SIG-M5 treated with dmso at 0.1 percent for 504 hours (cell line): Measurements from ENCODE around the gene TALDO1.

Experiments
- DNase-seq: peaks from one replicate; lab custom pipeline; 2025; ENCODE audit not compliant: unreplicated experiment; lab: John Stamatoyannopoulos, UW

Gene TALDO1

GRCh38 chr11:767238-767637, 20.0 kb downstream of the TALDO1 start:
- no peak for DNase-seq

- no peak for DNase-seq
These were observed 22.8 kb downstream of the TALDO1 start for GRCh38 chr11:769887-770641.

GRCh38 chr11:770642-771616, 23.7 kb downstream of the TALDO1 start:
- no peak for DNase-seq

- no peak for DNase-seq
These were observed 24.4 kb downstream of the TALDO1 start for GRCh38 chr11:771617-772204.

GRCh38 chr11:772429-773390, 25.4 kb downstream of the TALDO1 start:
- no peak for DNase-seq

- no peak for DNase-seq
These were observed 26.2 kb downstream of the TALDO1 start for GRCh38 chr11:773425-773824.

GRCh38 chr11:773830-774229, 26.6 kb downstream of the TALDO1 start:
- DNase-seq = no peak

- no peak for DNase-seq
These were observed 27.8 kb downstream of the TALDO1 start for GRCh38 chr11:774873-775592.

GRCh38 chr11:776263-776560, 28.9 kb downstream of the TALDO1 start:
- DNase-seq = no peak

GRCh38 chr11:776561-777287, 29.5 kb downstream of the TALDO1 start:
- peak; percentile 35 for DNase-seq

GRCh38 chr11:777288-778255, 30.3 kb downstream of the TALDO1 start, which contains the start of gene GATD1:
Gene GATD1, minus strand, starts transcription at chr11:777487. Its CDS starts 25 bp downstream, at chr11:777462.
- DNase-seq = peak; percentile 71

GRCh38 chr11:778976-779954, 32.0 kb downstream of the TALDO1 start:
- DNase-seq = no peak

GRCh38 chr11:779955-780532, 32.8 kb downstream of the TALDO1 start:
- DNase-seq = no peak

- no peak for DNase-seq
These were observed 35.3 kb downstream of the TALDO1 start for GRCh38 chr11:782264-783174.

- DNase-seq = no peak
These were observed 36.3 kb downstream of the TALDO1 start for GRCh38 chr11:783581-784015.
